Measurements from ENCODE around the gene FANCC. TPM values are rescaled to one million over a fixed set of nuclear protein-coding genes. Genes with fewer than 3 reads are reported as not detected.

Gene FANCC
- total and polyA plus RNA-seq, 2 experiments from 2014 or later, result 5.0 to 5.3 TPM

GRCh38 chr9:95079461-95079860 is 238.0 kb downstream of the FANCC start:
- Histone ChIP-seq H2AFZ (no peak overlapping the region), H3K4me1 (ENCODE audit: insufficient read depth) (no peaks in the 10 kb centered on the region), H3K4me2 (ENCODE audit: unreplicated experiment) (no peak overlapping the region), H3K9me2 (ENCODE audit: insufficient read depth) (no peaks in the 10 kb centered on the region), H3K79me2 (ENCODE audit: insufficient read depth) (peaks cover 100% of the 10 kb centered on the region), H3K9me3 (ENCODE audit: low read depth) (no peaks in the 10 kb centered on the region), H3K27ac (no peak overlapping the region), H3F3A (ENCODE audit: insufficient read depth) (peaks cover 72% of the 10 kb centered on the region), H3K27me3 (replicated peaks; ENCODE audit: insufficient read depth) (no peaks in the 10 kb centered on the region), H3K36me3 (ENCODE audit: low read depth) (peaks cover 85% of the 10 kb centered on the region), H3K9ac (no peak overlapping the region), H3K4me3 (no peak overlapping the region), H4K20me1 (ENCODE audit: insufficient read depth) (peaks cover 17% of the 10 kb centered on the region)
- 90 to 95% methylated on average over 10 of the region's 10 CpGs for WGBS, 2 experiments (ENCODE audit: low coverage in 1 of 2, low lambda C conversion rate in 2 of 2, missing lambda C conversion rate in 2 of 2)
- in situ Hi-C loops (cut with MboI), result no loop called here
- no peak for DNase-seq
- no peak for TF ChIP-seq EZH2 (IDR thresholded peaks at IDR 0.05; ENCODE audit: insufficient read depth, poor library complexity, severe bottlenecking)
- TF ChIP-seq EZH2phosphoT487 (IDR thresholded peaks at IDR 0.05; ENCODE audit: insufficient read depth, low read depth), result no peak

- H3K9me2 ChIP-seq (ENCODE audit: insufficient read depth), result no peaks in the 10 kb centered on the region
- no peak for DNase-seq
- in situ Hi-C loops (cut with MboI), result no loop called here
- H3K4me1 ChIP-seq (ENCODE audit: insufficient read depth), result no peaks in the 10 kb centered on the region
- no peak overlapping the region; the same call in 1 of the 2 replicates for H3K27ac ChIP-seq
- WGBS, 2 experiments (ENCODE audit: low coverage in 1 of 2, low lambda C conversion rate in 2 of 2, missing lambda C conversion rate in 2 of 2), result 84 to 87% methylated on average over 6 of the region's 6 CpGs
- no peak overlapping the region for H3K4me2 ChIP-seq (ENCODE audit: unreplicated experiment)
- TF ChIP-seq EZH2 (IDR thresholded peaks at IDR 0.05; ENCODE audit: insufficient read depth, poor library complexity, severe bottlenecking), result no peak
- no peak for TF ChIP-seq EZH2phosphoT487 (IDR thresholded peaks at IDR 0.05; ENCODE audit: insufficient read depth, low read depth)
- peaks cover 14% of the 10 kb centered on the region for H4K20me1 ChIP-seq (ENCODE audit: insufficient read depth)
- H3K79me2 ChIP-seq (ENCODE audit: insufficient read depth), result peaks cover 100% of the 10 kb centered on the region
- peaks cover 83% of the 10 kb centered on the region for H3K36me3 ChIP-seq (ENCODE audit: low read depth)
- H3K9ac ChIP-seq, result no peak overlapping the region
- no peaks in the 10 kb centered on the region for H3K27me3 ChIP-seq (replicated peaks; ENCODE audit: insufficient read depth)
- no peaks in the 10 kb centered on the region for H3K9me3 ChIP-seq (ENCODE audit: low read depth)
- H3K4me3 ChIP-seq, result no peak overlapping the region
- no peak overlapping the region for H2AFZ ChIP-seq
- peaks cover 73% of the 10 kb centered on the region for H3F3A ChIP-seq (ENCODE audit: insufficient read depth)
Observed at GRCh38 chr9:95078939-95079338, 238.6 kb downstream of the FANCC start.

DNA sequence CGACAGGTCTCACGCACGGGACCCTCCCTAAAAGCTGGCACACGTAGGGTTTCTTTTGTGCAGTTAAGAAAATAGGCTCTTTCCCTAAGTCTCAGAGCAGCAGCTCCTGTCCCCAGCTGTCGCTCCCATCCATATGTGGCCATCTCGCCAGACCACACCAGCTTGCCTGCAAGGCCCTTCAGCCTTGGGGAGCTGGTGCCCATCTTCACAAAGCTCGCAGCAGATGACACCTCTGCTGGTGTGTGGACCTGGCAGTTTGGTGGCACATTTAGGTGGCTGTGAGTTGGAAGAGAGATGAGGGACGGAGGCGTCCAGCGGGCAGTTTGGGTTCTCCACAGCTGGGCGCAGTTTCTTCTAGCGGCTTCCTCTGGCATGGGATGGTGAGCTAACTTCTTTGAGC is 239.0 kb downstream of the FANCC start:
- no peak overlapping the region for H3K4me3 ChIP-seq
- TF ChIP-seq EZH2 (IDR thresholded peaks at IDR 0.05; ENCODE audit: insufficient read depth, poor library complexity, severe bottlenecking), result no peak
- TF ChIP-seq EZH2phosphoT487 (IDR thresholded peaks at IDR 0.05; ENCODE audit: insufficient read depth, low read depth), result no peak
- no peaks in the 10 kb centered on the region for H3K9me2 ChIP-seq (ENCODE audit: insufficient read depth)

DNA sequence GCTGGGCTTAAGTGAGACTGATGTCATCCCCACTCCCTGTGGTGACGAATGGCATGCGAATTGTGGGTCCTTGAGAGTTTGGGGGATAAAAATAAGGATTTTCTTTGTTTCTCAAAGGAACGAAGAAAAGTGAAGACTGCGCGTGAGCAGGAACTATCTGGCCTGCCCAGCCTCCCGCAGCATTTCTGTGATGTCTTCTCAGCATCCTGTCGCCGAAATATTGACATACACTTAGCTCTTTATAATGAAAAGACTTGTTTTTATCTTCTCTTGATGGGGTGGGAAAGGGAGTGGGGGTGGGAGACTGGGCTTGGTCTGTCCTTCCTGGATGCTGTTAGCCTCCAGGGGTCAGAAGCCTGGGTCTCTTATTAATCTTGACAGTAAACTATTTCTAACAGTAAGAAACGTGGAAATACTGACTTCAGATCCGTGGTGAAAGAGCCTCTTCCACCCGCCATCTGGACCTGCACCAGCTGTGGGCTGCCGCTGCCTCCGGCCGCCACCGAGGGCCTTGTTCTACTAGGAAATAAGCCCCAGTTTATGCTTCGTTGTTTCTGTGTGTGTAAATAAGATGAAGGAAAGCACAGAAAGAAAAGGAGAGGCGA is 239.6 kb downstream of the FANCC start:
- Histone ChIP-seq H3K36me3 (ENCODE audit: low read depth) (peaks cover 77% of the 10 kb centered on the region), H4K20me1 (ENCODE audit: insufficient read depth) (peaks cover 14% of the 10 kb centered on the region), H3F3A (ENCODE audit: insufficient read depth) (peaks cover 71% of the 10 kb centered on the region), H3K27me3 (replicated peaks; ENCODE audit: insufficient read depth) (no peaks in the 10 kb centered on the region), H3K27ac (no peak overlapping the region), H3K79me2 (ENCODE audit: insufficient read depth) (peaks cover 100% of the 10 kb centered on the region), H3K4me2 (ENCODE audit: unreplicated experiment) (no peak overlapping the region), H3K4me3 (no peak overlapping the region), H3K9me3 (ENCODE audit: low read depth) (no peaks in the 10 kb centered on the region), H2AFZ (no peak overlapping the region), H3K4me1 (ENCODE audit: insufficient read depth) (no peaks in the 10 kb centered on the region), H3K9ac (no peak overlapping the region), H3K9me2 (ENCODE audit: insufficient read depth) (no peaks in the 10 kb centered on the region)
- WGBS, 2 experiments (ENCODE audit: low coverage in 1 of 2, low lambda C conversion rate in 2 of 2, missing lambda C conversion rate in 2 of 2), result 78 to 79% methylated on average over 17 of the region's 17 CpGs
- TF ChIP-seq EZH2phosphoT487 (IDR thresholded peaks at IDR 0.05; ENCODE audit: insufficient read depth, low read depth) (no peak), EZH2 (IDR thresholded peaks at IDR 0.05; ENCODE audit: insufficient read depth, poor library complexity, severe bottlenecking) (no peak)
- in situ Hi-C loops (cut with MboI), result no loop called here
- no peak for DNase-seq

More for the DNA sequence above, 239.0 kb downstream of the FANCC start:
- no peak for DNase-seq
- Histone ChIP-seq H3F3A (ENCODE audit: insufficient read depth) (peaks cover 71% of the 10 kb centered on the region), H3K4me2 (ENCODE audit: unreplicated experiment) (no peak overlapping the region), H3K4me1 (ENCODE audit: insufficient read depth) (no peaks in the 10 kb centered on the region), H3K9me3 (ENCODE audit: low read depth) (no peaks in the 10 kb centered on the region), H3K36me3 (ENCODE audit: low read depth) (peaks cover 83% of the 10 kb centered on the region), H4K20me1 (ENCODE audit: insufficient read depth) (peaks cover 14% of the 10 kb centered on the region), H3K27me3 (replicated peaks; ENCODE audit: insufficient read depth) (no peaks in the 10 kb centered on the region), H3K9ac (no peak overlapping the region), H3K79me2 (ENCODE audit: insufficient read depth) (peaks cover 100% of the 10 kb centered on the region), H2AFZ (no peak overlapping the region), H3K27ac (no peak overlapping the region)
- WGBS, 2 experiments (ENCODE audit: low coverage in 1 of 2, low lambda C conversion rate in 2 of 2, missing lambda C conversion rate in 2 of 2), result 88 to 92% methylated on average over 12 of the region's 12 CpGs
- in situ Hi-C loops (cut with MboI), result no loop called here
